Kidney (tissue), 14 donors: ENCODE data around the gene GALR1. TPM values are rescaled to one million over a fixed set of nuclear protein-coding genes. Genes with fewer than 3 reads are reported as not detected.

ENCODE experiments used
- DNase-seq, 5 donors: peaks; one replicate each; pipeline ENCODE4 v3.0.0-alpha.2; 2013 to 2020
- FAIRE-seq: peaks from 2 replicates; lab custom pipeline; 2012; peaks lifted over from hg19 to GRCh38; lab: Jason Lieb, UNC
- H3K27ac ChIP-seq, 2 donors: one replicate each; pipeline ENCODE4 v1.7.0; 2013; ENCODE audit warnings: low read depth in 2 of 2, low read length in 2 of 2, inconsistent platforms in 1 of 2
- H3K27me3 ChIP-seq: one replicate; pipeline ENCODE4 v1.7.1; 2013; ENCODE audit warnings: low read length, inconsistent platforms; ENCODE audit not compliant: control insufficient read depth, insufficient read depth
- H3K36me3 ChIP-seq, 3 donors: one replicate each; pipeline versions ENCODE4 v1.7.0 to v1.7.1; 2013; ENCODE audit warnings: low read length in 3 of 3, control low read depth in 1 of 3, inconsistent platforms in 1 of 3; ENCODE audit not compliant: insufficient read depth in 3 of 3, control insufficient read depth in 2 of 3
- H3K4me1 ChIP-seq, 3 donors: one replicate each; pipeline versions ENCODE4 v1.7.0 to v1.7.1; 2013; ENCODE audit warnings: low read length in 3 of 3, inconsistent platforms in 1 of 3, low read depth in 1 of 3; ENCODE audit not compliant: control insufficient read depth in 2 of 3, insufficient read depth in 2 of 3
- H3K4me3 ChIP-seq, 3 donors: one replicate each; pipeline versions ENCODE4 v1.7.0 to v1.8.1; 2013; ENCODE audit warnings: low read length in 3 of 3, control low read depth in 1 of 3, inconsistent platforms in 1 of 3
- H3K9ac ChIP-seq, 3 donors: one replicate each; pipeline versions ENCODE4 v1.7.0 to v1.7.1; 2013; ENCODE audit warnings: low read length in 3 of 3, control low read depth in 1 of 3, inconsistent platforms in 1 of 3
- H3K9me3 ChIP-seq, 3 donors: one replicate each; pipeline versions ENCODE4 v1.7.0 to v1.7.1; 2013; ENCODE audit warnings: low read length in 3 of 3, control low read depth in 1 of 3, inconsistent platforms in 1 of 3; ENCODE audit not compliant: control insufficient read depth in 2 of 3, insufficient read depth in 1 of 3
- CTCF ChIP-seq: IDR thresholded peaks from 3 replicates; pipeline ENCODE4 v1.5.1; 2012; ENCODE audit warnings: mild to moderate bottlenecking, moderate library complexity, borderline replicate concordance; ENCODE audit not compliant: insufficient read depth; ENCODE audit errors: extremely low read depth
- intact Hi-C: fragments of 100-400 bp; cut with DNase I; formaldehyde crosslinking; loops from one replicate; pipeline ENCODE4 v1.11.1; 2022
- polyA plus RNA-seq: library from polyadenylated mRNA; stranded (reverse); fragments of 350-450 nt; fragmentation: Illumina TruSeq; extraction: RNeasy Lipid Tissue Mini Kit (QIAGEN cat#74804); gene quantifications from one replicate; pipeline ENCODE4 v1.2.3, GENCODE V29; 2014; ENCODE audit warnings: low read depth, low replicate concordance; ENCODE audit not compliant: insufficient read depth
- total RNA-seq: library from RNA; stranded (reverse); fragmentation: NEBNext Ultra II Directional; extraction: Animal tissue kit (Norgen Biotek cat#: 25700); gene quantifications from one replicate; pipeline ENCODE4 v1.2.1, GENCODE V29; 2021
- donor health status: control.
- donor health status: control.
- donor health status: control.
- donor health status: control.
- donor health status: control.
- donor health status: DM: yes; HTN: yes; CAD: no.
- donor health status: Normal renal cell carcinoma (clear cell type).

GALR1 gene
- total and polyA plus RNA-seq, 2 donors from 2014 or later: 0.06 TPM; not detected in 1

GRCh38 chr18:77255426-77256105 is 5.9 kb downstream of the GALR1 start:
- FAIRE-seq: no peak
- Histone ChIP-seq H3K27me3 (peaks cover 6% of the 10 kb centered on the region), H3K27ac (no peak overlapping the region), H3K36me3 (no peaks in the 10 kb centered on the region), H3K9me3 (no peaks in the 10 kb centered on the region), H3K4me1 (peaks cover 0 to 4% (median 0%) of the 10 kb centered on the region in 3 donors), H3K4me3 (no peak overlapping the region), H3K9ac (no peak overlapping the region)
- intact Hi-C loops: no loop called here
- DNase-seq: no peak
- TF ChIP-seq CTCF: no peak

GRCh38 chr18:77262643-77263465 is 13.2 kb downstream of the GALR1 start:
- TF ChIP-seq CTCF: no peak
- no peaks in the 10 kb centered on the region for H3K27me3 ChIP-seq
- H3K4me3 ChIP-seq: no peak overlapping the region
- no peak for FAIRE-seq
- DNase-seq: no peak
- intact Hi-C loops: no loop called here
- H3K4me1 ChIP-seq: no peaks in the 10 kb centered on the region
- peaks cover 0 to 3% (median 0%) of the 10 kb centered on the region in 3 donors for H3K9me3 ChIP-seq
- no peak overlapping the region for H3K27ac ChIP-seq
- H3K36me3 ChIP-seq: no peaks in the 10 kb centered on the region
- no peak overlapping the region for H3K9ac ChIP-seq

- Histone ChIP-seq H3K4me1 (no peaks in the 10 kb centered on the region), H3K27me3 (no peaks in the 10 kb centered on the region), H3K4me3 (no peak overlapping the region), H3K36me3 (no peaks in the 10 kb centered on the region), H3K27ac (no peak overlapping the region), H3K9me3 (peaks cover 0 to 3% (median 0%) of the 10 kb centered on the region in 3 donors), H3K9ac (no peak overlapping the region)
- FAIRE-seq (no peak), DNase-seq (no peak)
- intact Hi-C loops: no loop called here
- TF ChIP-seq CTCF: no peak
Measured at GRCh38 chr18:77263466-77263763, 13.8 kb downstream of the GALR1 start.
